Measurements from ENCODE around the gene MAST4.

- no peak for TF ChIP-seq CTCF (IDR thresholded peaks at IDR 0.05; ENCODE audit: low read depth, low read length, missing input control)
- no peak for TF ChIP-seq SP1 (IDR thresholded peaks at IDR 0.05)
- TF ChIP-seq, protein P1, sequence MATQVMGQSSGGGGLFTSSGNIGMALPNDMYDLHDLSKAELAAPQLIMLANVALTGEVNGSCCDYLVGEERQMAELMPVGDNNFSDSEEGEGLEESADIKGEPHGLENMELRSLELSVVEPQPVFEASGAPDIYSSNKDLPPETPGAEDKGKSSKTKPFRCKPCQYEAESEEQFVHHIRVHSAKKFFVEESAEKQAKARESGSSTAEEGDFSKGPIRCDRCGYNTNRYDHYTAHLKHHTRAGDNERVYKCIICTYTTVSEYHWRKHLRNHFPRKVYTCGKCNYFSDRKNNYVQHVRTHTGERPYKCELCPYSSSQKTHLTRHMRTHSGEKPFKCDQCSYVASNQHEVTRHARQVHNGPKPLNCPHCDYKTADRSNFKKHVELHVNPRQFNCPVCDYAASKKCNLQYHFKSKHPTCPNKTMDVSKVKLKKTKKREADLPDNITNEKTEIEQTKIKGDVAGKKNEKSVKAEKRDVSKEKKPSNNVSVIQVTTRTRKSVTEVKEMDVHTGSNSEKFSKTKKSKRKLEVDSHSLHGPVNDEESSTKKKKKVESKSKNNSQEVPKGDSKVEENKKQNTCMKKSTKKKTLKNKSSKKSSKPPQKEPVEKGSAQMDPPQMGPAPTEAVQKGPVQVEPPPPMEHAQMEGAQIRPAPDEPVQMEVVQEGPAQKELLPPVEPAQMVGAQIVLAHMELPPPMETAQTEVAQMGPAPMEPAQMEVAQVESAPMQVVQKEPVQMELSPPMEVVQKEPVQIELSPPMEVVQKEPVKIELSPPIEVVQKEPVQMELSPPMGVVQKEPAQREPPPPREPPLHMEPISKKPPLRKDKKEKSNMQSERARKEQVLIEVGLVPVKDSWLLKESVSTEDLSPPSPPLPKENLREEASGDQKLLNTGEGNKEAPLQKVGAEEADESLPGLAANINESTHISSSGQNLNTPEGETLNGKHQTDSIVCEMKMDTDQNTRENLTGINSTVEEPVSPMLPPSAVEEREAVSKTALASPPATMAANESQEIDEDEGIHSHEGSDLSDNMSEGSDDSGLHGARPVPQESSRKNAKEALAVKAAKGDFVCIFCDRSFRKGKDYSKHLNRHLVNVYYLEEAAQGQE (IDR thresholded peaks at IDR 0.05): no peak
- TF ChIP-seq, protein P2, sequence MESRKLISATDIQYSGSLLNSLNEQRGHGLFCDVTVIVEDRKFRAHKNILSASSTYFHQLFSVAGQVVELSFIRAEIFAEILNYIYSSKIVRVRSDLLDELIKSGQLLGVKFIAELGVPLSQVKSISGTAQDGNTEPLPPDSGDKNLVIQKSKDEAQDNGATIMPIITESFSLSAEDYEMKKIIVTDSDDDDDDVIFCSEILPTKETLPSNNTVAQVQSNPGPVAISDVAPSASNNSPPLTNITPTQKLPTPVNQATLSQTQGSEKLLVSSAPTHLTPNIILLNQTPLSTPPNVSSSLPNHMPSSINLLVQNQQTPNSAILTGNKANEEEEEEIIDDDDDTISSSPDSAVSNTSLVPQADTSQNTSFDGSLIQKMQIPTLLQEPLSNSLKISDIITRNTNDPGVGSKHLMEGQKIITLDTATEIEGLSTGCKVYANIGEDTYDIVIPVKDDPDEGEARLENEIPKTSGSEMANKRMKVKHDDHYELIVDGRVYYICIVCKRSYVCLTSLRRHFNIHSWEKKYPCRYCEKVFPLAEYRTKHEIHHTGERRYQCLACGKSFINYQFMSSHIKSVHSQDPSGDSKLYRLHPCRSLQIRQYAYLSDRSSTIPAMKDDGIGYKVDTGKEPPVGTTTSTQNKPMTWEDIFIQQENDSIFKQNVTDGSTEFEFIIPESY (IDR thresholded peaks at IDR 0.05): no peak
- TF ChIP-seq, protein P3, sequence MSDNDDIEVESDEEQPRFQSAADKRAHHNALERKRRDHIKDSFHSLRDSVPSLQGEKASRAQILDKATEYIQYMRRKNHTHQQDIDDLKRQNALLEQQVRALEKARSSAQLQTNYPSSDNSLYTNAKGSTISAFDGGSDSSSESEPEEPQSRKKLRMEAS (IDR thresholded peaks at IDR 0.05): no peak
- TF ChIP-seq JUND (IDR thresholded peaks at IDR 0.05): no peak
- no peak for TF ChIP-seq YY1 (IDR thresholded peaks at IDR 0.05)
- TF ChIP-seq TAF1 (conservative IDR thresholded peaks at IDR 0.05): no peak
- TF ChIP-seq FOXA1 (IDR thresholded peaks at IDR 0.05): no peak
Measured at GRCh38 chr5:66680221-66680620, 84.0 kb downstream of the MAST4 start.

Measured in liver (tissue), 3 donors.